ENCODE measurements around the gene TOR1B. TPM values are rescaled to one million over a fixed set of nuclear protein-coding genes. Genes with fewer than 3 reads are reported as not detected.

The TOR1B gene
- polyA plus RNA-seq (2011; rRNA removed) (26.3 and 31.0 TPM in 2 replicates), polyA minus RNA-seq (2011; rRNA and poly(A)+ RNA removed) (13.4 and 14.1 TPM in 2 replicates)

GRCh38 chr9:129802833-129803675 is at the start of gene TOR1B:
TOR1B (plus strand) TSS chr9:129803184; CDS start chr9:129803213, 29 bp downstream.
- Histone ChIP-seq H3K9me3 (ENCODE audit: control insufficient read depth, insufficient read depth, low read length) (no peaks in the 10 kb centered on the region), H3K4me3 (ENCODE audit: low read depth, low read length) (peak within 1 kb of the TSS; percentile 73), H3K27ac (ENCODE audit: low read depth, low read length) (no peak within 1 kb of the TSS), H3K27me3 (ENCODE audit: control insufficient read depth, insufficient read depth, low read length) (no peaks in the 10 kb centered on the region)
- ChIA-PET POLR2A (interaction anchor here (0.6 to 1.3 kb wide), 2 partner anchors 39 to 298 kb away, joined by 3 to 5 read pairs; no protein-coding TSS in a partner anchor), CTCF (interaction anchor here (0.9 to 2.9 kb wide), 5 partner anchors 13 to 162 kb away, joined by 3 to 7 read pairs (median 4); no protein-coding TSS in a partner anchor)
- DNase-seq (ENCODE audit: low read depth, low spot score): peak; percentile 75
- TF ChIP-seq CTCF (IDR thresholded peaks at IDR 0.05; ENCODE audit: low read depth, low read length): no peak

- no peak overlapping the region for H3K27ac ChIP-seq (ENCODE audit: low read depth, low read length)
- no peak for DNase-seq (ENCODE audit: low read depth, low spot score)
- POLR2A ChIA-PET: no interaction called here
- H3K4me3 ChIP-seq (ENCODE audit: low read depth, low read length): no peak overlapping the region
- no peaks in the 10 kb centered on the region for H3K9me3 ChIP-seq (ENCODE audit: control insufficient read depth, insufficient read depth, low read length)
- no peak for TF ChIP-seq CTCF (IDR thresholded peaks at IDR 0.05; ENCODE audit: low read depth, low read length)
- peaks cover 2% of the 10 kb centered on the region for H3K27me3 ChIP-seq (ENCODE audit: control insufficient read depth, insufficient read depth, low read length)
- CTCF ChIA-PET: interaction anchor here (1.9 to 2.0 kb wide), 2 partner anchors 17 to 29 kb away, joined by 6 to 12 read pairs; no protein-coding TSS in a partner anchor
These were observed 47.8 kb upstream of the TOR1B start for GRCh38 chr9:129755151-129755550.

- CTCF ChIA-PET: interaction anchor here (1.3 to 2.0 kb wide), 3 partner anchors 18 to 133 kb away, joined by 6 to 12 read pairs (median 10); no protein-coding TSS in a partner anchor
- Histone ChIP-seq H3K27ac (ENCODE audit: low read depth, low read length) (no peak overlapping the region), H3K4me3 (ENCODE audit: low read depth, low read length) (no peak overlapping the region), H3K27me3 (ENCODE audit: control insufficient read depth, insufficient read depth, low read length) (peaks cover 2% of the 10 kb centered on the region), H3K9me3 (ENCODE audit: control insufficient read depth, insufficient read depth, low read length) (no peaks in the 10 kb centered on the region)
- POLR2A ChIA-PET: no interaction called here
- TF ChIP-seq CTCF (IDR thresholded peaks at IDR 0.05; ENCODE audit: low read depth, low read length): no peak
- DNase-seq (ENCODE audit: low read depth, low spot score): no peak
These were observed 46.8 kb upstream of the TOR1B start for GRCh38 chr9:129756191-129756590.

- no peak for TF ChIP-seq CTCF (IDR thresholded peaks at IDR 0.05; ENCODE audit: low read depth, low read length)
- Histone ChIP-seq H3K27me3 (ENCODE audit: control insufficient read depth, insufficient read depth, low read length) (peaks cover 2% of the 10 kb centered on the region), H3K9me3 (ENCODE audit: control insufficient read depth, insufficient read depth, low read length) (no peaks in the 10 kb centered on the region), H3K27ac (ENCODE audit: low read depth, low read length) (no peak overlapping the region), H3K4me3 (ENCODE audit: low read depth, low read length) (no peak overlapping the region)
- DNase-seq (ENCODE audit: low read depth, low spot score): no peak
- POLR2A ChIA-PET: interaction anchor here (0.7 kb wide), 1 partner anchor 21 kb away, joined by 4 read pairs; no protein-coding TSS in a partner anchor
- CTCF ChIA-PET: interaction anchor here (1.3 to 2.0 kb wide), 3 partner anchors 19 to 134 kb away, joined by 6 to 12 read pairs (median 10); no protein-coding TSS in a partner anchor
These were observed 45.9 kb upstream of the TOR1B start for GRCh38 chr9:129757045-129757444.
